Thoracic aorta (tissue), 2 donors: ENCODE results near the gene DNM2. TPM values are rescaled to one million over a fixed set of nuclear protein-coding genes. Genes with fewer than 3 reads are reported as not detected.

Experiments used
- ATAC-seq: fragments of 150-250 bp; one replicate; pipeline ENCODE4 v1.8.0; 2017; ENCODE audit warnings: low read depth; ENCODE audit not compliant: insufficient number of reproducible peaks, low FRiP score
- DNase-seq: peaks from one replicate; pipeline ENCODE4 v3.0.0-alpha.2; 2020; ENCODE audit warnings: low spot score
- H3K27ac ChIP-seq, 2 donors: fragments of 200-600 bp; sonication (generic); 1 replicate in 1 of 2; 2 replicates in 1 of 2; pipeline ENCODE4 v1.5.1; 2016; ENCODE audit warnings: mild to moderate bottlenecking in 2 of 2, moderate library complexity in 2 of 2
- H3K27me3 ChIP-seq: fragments of 200-600 bp; sonication (generic); replicated peaks from 2 replicates; pipeline ENCODE4 v1.6.0; 2016; ENCODE audit warnings: mild to moderate bottlenecking; ENCODE audit not compliant: insufficient read depth
- H3K36me3 ChIP-seq: fragments of 200-600 bp; sonication (generic); one replicate; pipeline ENCODE4 v1.5.1; 2016
- H3K4me1 ChIP-seq, 2 donors: fragments of 200-600 bp; sonication (generic); 1 replicate in 1 of 2; 2 replicates in 1 of 2; pipeline versions ENCODE4 v1.5.1 to v1.6.0; 2016; ENCODE audit warnings: low read depth in 2 of 2, mild to moderate bottlenecking in 1 of 2; ENCODE audit not compliant: control insufficient read depth in 1 of 2
- H3K4me3 ChIP-seq: fragments of 200-600 bp; sonication (generic); 2 replicates; pipeline ENCODE4 v1.5.1; 2016; ENCODE audit warnings: mild to moderate bottlenecking
- H3K9me3 ChIP-seq: fragments of 200-600 bp; sonication (generic); 2 replicates; pipeline ENCODE4 v1.5.1; 2016
- CTCF ChIP-seq: fragments of 200-600 bp; sonication (generic); IDR thresholded peaks from one replicate; pipeline ENCODE4 v1.5.1; 2019; ENCODE audit warnings: antibody characterized with exemption
- total RNA-seq, 2 donors: library from RNA; depleted of rRNA; stranded (reverse); fragments of >200 nt; gene quantifications; one replicate each; pipeline versions ENCODE4 v1.1.0 to v1.2.3, GENCODE V29; 2016

Gene DNM2
- total RNA-seq, 2 donors from 2014 or later = 153 to 195 TPM

- no peak overlapping the region for H3K4me3 ChIP-seq
- no peaks in the 10 kb centered on the region for H3K27me3 ChIP-seq
- H3K4me1 ChIP-seq = peaks cover 0 to 4% of the 10 kb centered on the region in 2 donors
- no peak for TF ChIP-seq CTCF
- no peaks in the 10 kb centered on the region for H3K9me3 ChIP-seq
- ATAC-seq (no peak), DNase-seq (no peak)
- H3K27ac ChIP-seq = no peak overlapping the region
- peaks cover 48% of the 10 kb centered on the region for H3K36me3 ChIP-seq
Measured at GRCh38 chr19:10776900-10777650, 59.2 kb downstream of the DNM2 start.

- H3K4me1 ChIP-seq = peaks cover 0 to 4% of the 10 kb centered on the region in 2 donors
- no peak overlapping the region for H3K4me3 ChIP-seq
- H3K9me3 ChIP-seq = no peaks in the 10 kb centered on the region
- H3K27ac ChIP-seq = peak overlapping the region in 1 of 2 donors; percentile 69
- TF ChIP-seq CTCF = no peak
- no peak for DNase-seq
- peaks cover 55% of the 10 kb centered on the region for H3K36me3 ChIP-seq
- ATAC-seq = peak; percentile 3
- no peaks in the 10 kb centered on the region for H3K27me3 ChIP-seq
Measured at GRCh38 chr19:10780368-10780767, 62.5 kb downstream of the DNM2 start.

- Histone ChIP-seq H3K4me3 (no peak overlapping the region), H3K27me3 (no peaks in the 10 kb centered on the region), H3K36me3 (peaks cover 61% of the 10 kb centered on the region), H3K27ac (no peak overlapping the region), H3K9me3 (no peaks in the 10 kb centered on the region), H3K4me1 (peaks cover 0 to 4% of the 10 kb centered on the region in 2 donors)
- DNase-seq = no peak
- ATAC-seq = no peak
- TF ChIP-seq CTCF = no peak
Measured at GRCh38 chr19:10782795-10783194, 64.9 kb downstream of the DNM2 start.

GRCh38 chr19:10784257-10784656 lies 66.4 kb downstream of the DNM2 start:
- H3K4me3 ChIP-seq = no peak overlapping the region
- no peaks in the 10 kb centered on the region for H3K27me3 ChIP-seq
- peaks cover 0 to 4% of the 10 kb centered on the region in 2 donors for H3K4me1 ChIP-seq
- no peaks in the 10 kb centered on the region for H3K9me3 ChIP-seq
- no peak for ATAC-seq
- no peak for DNase-seq
- no peak overlapping the region for H3K27ac ChIP-seq
- no peak for TF ChIP-seq CTCF
- H3K36me3 ChIP-seq = peaks cover 68% of the 10 kb centered on the region

- Histone ChIP-seq H3K27me3 (no peaks in the 10 kb centered on the region), H3K4me1 (no peaks in the 10 kb centered on the region), H3K27ac (no peak overlapping the region), H3K36me3 (peaks cover 60% of the 10 kb centered on the region), H3K4me3 (no peak overlapping the region), H3K9me3 (no peaks in the 10 kb centered on the region)
- no peak for TF ChIP-seq CTCF
- DNase-seq = no peak
- no peak for ATAC-seq
Measured at GRCh38 chr19:10788146-10788545, 70.3 kb downstream of the DNM2 start.
